Lower leg skin (tissue), 4 donors: ENCODE measurements around the gene KRT84. TPM values are rescaled to one million over a fixed set of nuclear protein-coding genes. Genes with fewer than 3 reads are reported as not detected.

Experiments
- DNase-seq, 2 donors: peaks; one replicate each; pipeline ENCODE4 v3.0.0-alpha.2; 2019; ENCODE audit warnings: low spot score in 2 of 2
- H3K4me3 ChIP-seq: fragments of 200-600 bp; sonication (generic); 2 replicates; pipeline ENCODE4 v1.5.1; 2017; ENCODE audit warnings: mild to moderate bottlenecking, low read depth; ENCODE audit not compliant: poor library complexity, severe bottlenecking
- CTCF ChIP-seq, 3 donors: fragments of 450-650 bp; IDR thresholded peaks; one replicate each; pipeline ENCODE4 v1.5.1; 2016; ENCODE audit warnings: antibody characterized with exemption in 3 of 3, mild to moderate bottlenecking in 3 of 3, moderate library complexity in 2 of 3
- POLR2A ChIP-seq, 2 donors: fragments of 450-650 bp; IDR thresholded peaks; one replicate each; pipeline ENCODE4 v1.6.1; 2016 to 2017; ENCODE audit warnings: antibody characterized with exemption in 2 of 2, mild to moderate bottlenecking in 1 of 2, moderate library complexity in 1 of 2
- WGBS, 2 donors: methylation state at CpG; one replicate each; pipeline ENCODE4 v1.1.5; 2018; 5-methylcytosine and 5-hydroxymethylcytosine counted together
- intact Hi-C: fragments of 100-400 bp; cut with DNase I; formaldehyde crosslinking; loops from one replicate; pipeline ENCODE4 v1.15.0; 2023; ENCODE audit warnings: low total_unique reads
- total RNA-seq, 4 donors: library from RNA; depleted of rRNA; stranded (reverse); fragments of >200 nt; gene quantifications; one replicate each; pipeline ENCODE4 v1.1.0, GENCODE V29; 2016

Gene KRT84
- total RNA-seq, 4 donors from 2014 or later = 0.46 to 0.75 TPM; not detected in 2

- intact Hi-C loops = no loop called here
- TF ChIP-seq CTCF (IDR thresholded peaks at IDR 0.05) (no peak), POLR2A (IDR thresholded peaks at IDR 0.05) (no peak)
- WGBS, 2 donors = 84 to 91% methylated on average over 11 of the region's 11 CpGs
- H3K4me3 ChIP-seq = no peak overlapping the region
- DNase-seq = peak in 1 of 2 donors; percentile 58
These were observed 23.2 kb downstream of the KRT84 start for GRCh38 chr12:52362118-52362726.

GRCh38 chr12:52361553-52361952 lies 23.9 kb downstream of the KRT84 start:
- WGBS, 2 donors = 100% methylated on average over 1 of the region's 1 CpG
- peak in 1 of 2 donors; percentile 64 for DNase-seq
- H3K4me3 ChIP-seq = no peak overlapping the region
- no peak for TF ChIP-seq POLR2A (IDR thresholded peaks at IDR 0.05)
- intact Hi-C loops = no loop called here

GRCh38 chr12:52360663-52361271 lies 24.7 kb downstream of the KRT84 start:
- peak in 1 of 2 donors; percentile 86 for DNase-seq
- WGBS, 2 donors = 52 to 55% methylated on average over 13 of the region's 13 CpGs
- TF ChIP-seq CTCF (IDR thresholded peaks at IDR 0.05) (no peak), POLR2A (IDR thresholded peaks at IDR 0.05) (no peak)
- intact Hi-C loops = no loop called here
- no peak overlapping the region for H3K4me3 ChIP-seq

- intact Hi-C loops = no loop called here
- no peak overlapping the region for H3K4me3 ChIP-seq
- WGBS, 2 donors = 70 to 76% methylated on average over 7 of the region's 7 CpGs
- peak in 1 of 2 donors; percentile 82 for DNase-seq
- TF ChIP-seq POLR2A (IDR thresholded peaks at IDR 0.05) = no peak
- no peak for TF ChIP-seq CTCF (IDR thresholded peaks at IDR 0.05)
These were observed 25.3 kb downstream of the KRT84 start for GRCh38 chr12:52360106-52360662.

GRCh38 chr12:52359621-52360061 lies 25.8 kb downstream of the KRT84 start:
- intact Hi-C loops = no loop called here

GRCh38 chr12:52358575-52359350 lies 26.7 kb downstream of the KRT84 start:
- intact Hi-C loops = no loop called here
- no peak for TF ChIP-seq POLR2A (IDR thresholded peaks at IDR 0.05)
- TF ChIP-seq CTCF (IDR thresholded peaks at IDR 0.05) = no peak
- peak in 1 of 2 donors; percentile 52 for DNase-seq
- WGBS, 2 donors = 72 to 85% methylated on average over 5 of the region's 5 CpGs
- H3K4me3 ChIP-seq = no peak overlapping the region

More at GRCh38 chr12:52359621-52360061, 25.8 kb downstream of the KRT84 start:
- TF ChIP-seq POLR2A (IDR thresholded peaks at IDR 0.05) = no peak
- DNase-seq = peak in 1 of 2 donors; percentile 68
- WGBS, 2 donors = 71% methylated on average over 5 of the region's 5 CpGs
- H3K4me3 ChIP-seq = no peak overlapping the region
